ENCODE data around the gene PCDHB6.
"Not testable (repeated sequence)": the region's sequence is repeated elsewhere in the genome, so short reads cannot be mapped to it uniquely, and the experiment has no call there.

The PCDHB6 gene

DNA sequence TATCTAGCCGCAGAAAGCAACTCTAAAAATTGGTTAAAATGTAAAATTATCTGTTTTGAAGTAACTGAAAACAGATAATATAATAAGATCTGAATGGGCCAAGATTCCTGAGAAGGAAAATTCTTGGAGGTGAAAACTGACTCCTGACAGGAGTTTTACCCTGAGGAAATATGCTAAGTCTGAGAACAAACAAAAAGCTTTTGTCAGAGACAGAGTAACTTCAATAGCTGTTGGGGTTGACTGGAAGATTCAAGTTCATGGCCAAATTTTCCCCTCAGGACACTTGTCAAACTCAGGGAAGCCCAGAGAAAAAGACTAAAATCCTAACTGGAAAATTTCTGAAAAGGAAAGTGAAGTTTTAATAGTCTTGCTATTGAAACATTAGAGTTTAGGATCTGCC, 22.6 kb upstream of the PCDHB6 start:
- Histone ChIP-seq H3K27me3 (ENCODE audit: control insufficient read depth, insufficient read depth, low read length, poor library complexity, severe bottlenecking) (no peaks in the 10 kb centered on the region), H3K4me3 (ENCODE audit: insufficient read depth, low read depth, low read length) (no peak overlapping the region), H3K27ac (ENCODE audit: insufficient read depth, low read depth, low read length, poor library complexity, severe bottlenecking) (no peak overlapping the region), H3K36me3 (ENCODE audit: control insufficient read depth, insufficient read depth, low read length) (no peaks in the 10 kb centered on the region), H3K4me1 (ENCODE audit: control insufficient read depth, insufficient read depth, low read length) (no peaks in the 10 kb centered on the region), H3K9me3 (ENCODE audit: control insufficient read depth, low read length) (no peaks in the 10 kb centered on the region)
- 92 to 100% methylated on average over 1 of the region's 1 CpG for WGBS, 2 experiments

DNA sequence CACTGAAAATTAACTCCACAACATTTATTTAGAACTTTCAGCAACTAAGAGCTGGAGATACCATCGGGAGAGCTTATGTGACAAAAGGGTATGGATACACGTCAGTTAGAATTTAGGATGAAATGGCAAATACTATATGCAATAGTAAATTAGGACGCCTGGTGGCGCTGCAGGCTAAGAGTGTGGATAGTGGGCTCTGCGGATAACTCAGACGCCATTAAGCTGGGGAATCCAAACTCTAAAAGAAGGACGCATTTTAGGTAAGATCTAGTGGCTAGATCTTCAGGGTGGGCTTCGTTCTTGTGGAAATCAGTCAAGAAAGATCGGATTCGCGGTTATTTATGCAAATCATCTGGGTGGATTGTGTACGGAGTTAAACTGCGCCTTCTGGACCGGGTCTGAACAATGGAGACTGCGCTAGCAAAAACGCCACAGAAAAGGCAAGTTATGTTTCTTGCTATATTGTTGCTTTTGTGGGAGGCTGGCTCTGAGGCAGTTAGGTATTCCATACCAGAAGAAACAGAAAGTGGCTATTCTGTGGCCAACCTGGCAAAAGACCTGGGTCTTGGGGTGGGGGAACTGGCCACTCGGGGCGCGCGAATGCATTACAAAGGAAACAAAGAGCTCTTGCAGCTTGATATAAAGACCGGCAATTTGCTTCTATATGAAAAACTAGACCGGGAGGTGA, 14.7 kb upstream of the PCDHB6 start, which contains the start of gene PCDHB5:
Gene PCDHB5, plus strand, starts transcription at position 177 of the 688 bp plus-strand sequence. Its CDS starts 229 bp downstream, at position 406.
- no peaks in the 10 kb centered on the region for H3K4me1 ChIP-seq (ENCODE audit: control insufficient read depth, insufficient read depth, low read length)
- WGBS, 2 experiments = 89% methylated on average over 22 of the region's 22 CpGs
- H3K36me3 ChIP-seq (ENCODE audit: control insufficient read depth, insufficient read depth, low read length) = no peaks in the 10 kb centered on the region
- peaks cover 5% of the 10 kb centered on the region for H3K9me3 ChIP-seq (ENCODE audit: control insufficient read depth, low read length)
- no peaks in the 10 kb centered on the region for H3K27me3 ChIP-seq (ENCODE audit: control insufficient read depth, insufficient read depth, low read length, poor library complexity, severe bottlenecking)
- no peak within 1 kb of the TSS for H3K27ac ChIP-seq (ENCODE audit: insufficient read depth, low read depth, low read length, poor library complexity, severe bottlenecking)
- no peak within 1 kb of the TSS for H3K4me3 ChIP-seq (ENCODE audit: insufficient read depth, low read depth, low read length)

DNA sequence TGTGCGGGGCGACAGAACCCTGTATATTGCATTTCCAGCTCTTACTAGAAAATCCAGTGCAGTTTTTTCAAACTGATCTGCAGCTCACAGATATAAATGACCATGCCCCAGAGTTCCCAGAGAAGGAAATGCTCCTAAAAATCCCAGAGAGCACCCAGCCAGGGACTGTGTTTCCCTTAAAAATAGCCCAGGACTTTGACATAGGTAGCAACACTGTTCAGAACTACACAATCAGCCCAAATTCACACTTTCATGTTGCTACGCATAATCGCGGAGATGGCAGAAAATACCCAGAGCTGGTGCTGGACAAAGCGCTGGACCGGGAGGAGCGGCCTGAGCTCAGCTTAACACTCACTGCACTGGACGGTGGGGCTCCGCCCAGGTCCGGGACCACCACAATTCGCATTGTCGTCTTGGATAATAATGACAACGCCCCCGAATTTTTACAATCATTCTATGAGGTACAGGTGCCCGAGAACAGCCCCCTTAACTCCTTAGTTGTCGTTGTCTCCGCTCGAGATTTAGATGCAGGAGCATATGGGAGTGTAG, 14.1 kb upstream of the PCDHB6 start:
- peaks cover 5% of the 10 kb centered on the region for H3K9me3 ChIP-seq (ENCODE audit: control insufficient read depth, low read length)
- H3K27me3 ChIP-seq (ENCODE audit: control insufficient read depth, insufficient read depth, low read length, poor library complexity, severe bottlenecking) = no peaks in the 10 kb centered on the region
- no peak overlapping the region for H3K27ac ChIP-seq (ENCODE audit: insufficient read depth, low read depth, low read length, poor library complexity, severe bottlenecking)
- H3K36me3 ChIP-seq (ENCODE audit: control insufficient read depth, insufficient read depth, low read length) = no peaks in the 10 kb centered on the region
- WGBS, 2 experiments = 95 to 97% methylated on average over 19 of the region's 19 CpGs
- no peaks in the 10 kb centered on the region for H3K4me1 ChIP-seq (ENCODE audit: control insufficient read depth, insufficient read depth, low read length)
- no peak overlapping the region for H3K4me3 ChIP-seq (ENCODE audit: insufficient read depth, low read depth, low read length)

DNA sequence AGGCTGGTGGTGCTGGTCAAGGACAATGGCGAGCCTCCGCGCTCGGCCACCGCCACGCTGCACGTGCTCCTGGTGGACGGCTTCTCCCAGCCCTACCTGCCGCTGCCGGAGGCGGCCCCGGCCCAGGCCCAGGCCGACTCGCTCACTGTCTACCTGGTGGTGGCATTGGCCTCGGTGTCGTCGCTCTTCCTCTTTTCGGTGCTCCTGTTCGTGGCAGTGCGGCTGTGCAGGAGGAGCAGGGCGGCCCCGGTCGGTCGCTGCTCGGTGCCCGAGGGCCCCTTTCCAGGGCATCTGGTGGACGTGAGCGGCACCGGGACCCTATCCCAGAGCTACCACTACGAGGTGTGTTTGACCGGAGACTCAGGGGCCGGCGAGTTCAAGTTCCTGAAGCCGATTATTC, 12.5 kb upstream of the PCDHB6 start:
- not testable (repeated sequence) for H3K4me3 ChIP-seq (ENCODE audit: insufficient read depth, low read depth, low read length); H3K27ac ChIP-seq (ENCODE audit: insufficient read depth, low read depth, low read length, poor library complexity, severe bottlenecking); H3K4me1 ChIP-seq (ENCODE audit: control insufficient read depth, insufficient read depth, low read length); H3K36me3 ChIP-seq (ENCODE audit: control insufficient read depth, insufficient read depth, low read length); H3K27me3 ChIP-seq (ENCODE audit: control insufficient read depth, insufficient read depth, low read length, poor library complexity, severe bottlenecking); H3K9me3 ChIP-seq (ENCODE audit: control insufficient read depth, low read length)
- WGBS, 2 experiments = 95% methylated on average over 34 of the region's 34 CpGs

DNA sequence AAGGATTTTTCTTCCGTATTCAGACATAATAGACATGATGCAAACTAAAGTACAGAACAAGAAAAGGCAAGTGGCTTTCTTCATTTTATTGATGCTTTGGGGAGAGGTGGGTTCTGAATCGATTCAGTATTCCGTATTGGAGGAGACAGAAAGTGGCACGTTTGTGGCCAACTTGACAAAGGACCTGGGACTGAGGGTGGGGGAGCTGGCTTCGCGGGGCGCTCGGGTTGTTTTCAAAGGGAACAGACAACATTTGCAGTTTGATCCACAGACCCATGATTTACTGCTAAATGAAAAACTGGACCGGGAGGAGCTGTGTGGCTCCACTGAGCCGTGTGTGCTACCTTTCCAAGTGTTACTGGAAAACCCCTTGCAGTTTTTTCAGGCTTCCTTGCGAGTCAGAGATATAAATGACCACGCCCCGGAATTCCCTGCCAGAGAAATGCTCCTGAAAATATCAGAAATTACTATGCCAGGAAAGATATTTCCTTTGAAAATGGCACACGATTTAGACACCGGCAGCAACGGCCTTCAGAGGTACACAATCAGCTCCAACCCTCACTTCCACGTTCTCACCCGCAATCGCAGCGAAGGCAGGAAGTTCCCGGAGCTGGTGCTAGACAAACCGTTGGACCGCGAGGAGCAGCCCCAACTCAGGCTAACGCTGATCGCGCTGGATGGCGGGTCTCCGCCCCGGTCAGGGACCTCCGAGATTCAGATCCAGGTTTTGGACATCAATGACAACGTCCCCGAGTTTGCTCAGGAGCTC, 551 bp downstream of the PCDHB6 start:
- H3K27ac ChIP-seq (ENCODE audit: insufficient read depth, low read depth, low read length, poor library complexity, severe bottlenecking) = no peak overlapping the region
- H3K4me3 ChIP-seq (ENCODE audit: insufficient read depth, low read depth, low read length) = no peak overlapping the region
- H3K36me3 ChIP-seq (ENCODE audit: control insufficient read depth, insufficient read depth, low read length) = peaks cover 4% of the 10 kb centered on the region
- H3K4me1 ChIP-seq (ENCODE audit: control insufficient read depth, insufficient read depth, low read length) = no peaks in the 10 kb centered on the region
- 95 to 96% methylated on average over 33 of the region's 33 CpGs for WGBS, 2 experiments
- H3K9me3 ChIP-seq (ENCODE audit: control insufficient read depth, low read length) = no peaks in the 10 kb centered on the region
- H3K27me3 ChIP-seq (ENCODE audit: control insufficient read depth, insufficient read depth, low read length, poor library complexity, severe bottlenecking) = no peaks in the 10 kb centered on the region

DNA sequence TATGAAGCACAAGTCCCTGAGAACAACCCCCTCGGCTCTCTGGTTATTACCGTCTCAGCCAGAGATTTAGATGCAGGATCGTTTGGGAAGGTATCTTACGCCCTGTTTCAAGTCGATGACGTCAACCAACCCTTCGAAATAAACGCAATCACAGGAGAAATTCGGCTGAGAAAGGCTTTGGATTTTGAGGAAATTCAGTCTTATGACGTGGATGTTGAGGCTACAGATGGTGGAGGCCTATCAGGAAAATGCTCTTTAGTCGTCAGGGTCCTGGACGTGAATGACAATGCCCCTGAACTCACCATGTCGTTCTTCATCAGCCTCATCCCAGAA, 1.1 kb downstream of the PCDHB6 start:
- H3K27ac ChIP-seq (ENCODE audit: insufficient read depth, low read depth, low read length, poor library complexity, severe bottlenecking) = no peak overlapping the region
- H3K9me3 ChIP-seq (ENCODE audit: control insufficient read depth, low read length) = no peaks in the 10 kb centered on the region
- H3K4me3 ChIP-seq (ENCODE audit: insufficient read depth, low read depth, low read length) = no peak overlapping the region
- H3K36me3 ChIP-seq (ENCODE audit: control insufficient read depth, insufficient read depth, low read length) = peaks cover 4% of the 10 kb centered on the region
- no peaks in the 10 kb centered on the region for H3K27me3 ChIP-seq (ENCODE audit: control insufficient read depth, insufficient read depth, low read length, poor library complexity, severe bottlenecking)
- no peaks in the 10 kb centered on the region for H3K4me1 ChIP-seq (ENCODE audit: control insufficient read depth, insufficient read depth, low read length)
- WGBS, 2 experiments = 92 to 94% methylated on average over 13 of the region's 13 CpGs

DNA sequence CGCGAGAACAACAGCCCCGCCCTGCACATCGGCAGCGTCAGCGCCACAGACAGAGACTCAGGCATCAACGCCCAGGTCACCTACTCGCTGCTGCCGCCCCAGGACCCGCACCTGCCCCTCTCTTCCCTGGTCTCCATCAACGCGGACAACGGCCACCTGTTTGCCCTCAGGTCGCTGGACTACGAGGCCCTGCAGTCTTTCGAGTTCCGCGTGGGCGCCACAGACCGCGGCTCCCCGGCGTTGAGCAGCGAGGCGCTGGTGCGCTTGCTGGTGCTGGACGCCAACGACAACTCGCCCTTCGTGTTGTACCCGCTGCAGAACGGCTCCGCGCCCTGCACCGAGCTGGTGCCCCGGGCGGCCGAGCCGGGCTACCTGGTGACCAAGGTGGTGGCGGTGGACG, 1.8 kb downstream of the PCDHB6 start:
- not testable (repeated sequence) for H3K4me1 ChIP-seq (ENCODE audit: control insufficient read depth, insufficient read depth, low read length); H3K4me3 ChIP-seq (ENCODE audit: insufficient read depth, low read depth, low read length); H3K27me3 ChIP-seq (ENCODE audit: control insufficient read depth, insufficient read depth, low read length, poor library complexity, severe bottlenecking); H3K9me3 ChIP-seq (ENCODE audit: control insufficient read depth, low read length); H3K36me3 ChIP-seq (ENCODE audit: control insufficient read depth, insufficient read depth, low read length); H3K27ac ChIP-seq (ENCODE audit: insufficient read depth, low read depth, low read length, poor library complexity, severe bottlenecking)
- WGBS, 2 experiments = 97 to 98% methylated on average over 27 to 33 of the region's 41 CpGs

DNA sequence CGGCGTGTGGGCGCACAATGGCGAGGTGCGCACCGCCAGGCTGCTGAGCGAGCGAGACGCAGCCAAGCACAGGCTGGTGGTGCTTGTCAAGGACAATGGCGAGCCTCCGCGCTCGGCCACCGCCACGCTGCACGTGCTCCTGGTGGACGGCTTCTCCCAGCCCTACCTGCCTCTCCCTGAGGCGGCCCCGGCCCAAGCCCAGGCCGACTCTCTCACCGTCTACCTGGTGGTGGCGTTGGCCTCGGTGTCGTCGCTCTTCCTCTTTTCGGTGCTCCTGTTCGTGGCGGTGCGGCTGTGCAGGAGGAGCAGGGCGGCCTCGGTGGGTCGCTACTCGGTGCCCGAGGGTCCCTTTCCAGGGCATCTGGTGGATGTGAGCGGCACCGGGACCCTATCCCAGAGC, 2.2 kb downstream of the PCDHB6 start:
- 95% methylated on average over 36 of the region's 36 CpGs for whole genome bisulfite sequencing, 2 experiments
- not testable (repeated sequence) for H3K27ac ChIP-seq (ENCODE audit: insufficient read depth, low read depth, low read length, poor library complexity, severe bottlenecking); H3K4me3 ChIP-seq (ENCODE audit: insufficient read depth, low read depth, low read length)

DNA sequence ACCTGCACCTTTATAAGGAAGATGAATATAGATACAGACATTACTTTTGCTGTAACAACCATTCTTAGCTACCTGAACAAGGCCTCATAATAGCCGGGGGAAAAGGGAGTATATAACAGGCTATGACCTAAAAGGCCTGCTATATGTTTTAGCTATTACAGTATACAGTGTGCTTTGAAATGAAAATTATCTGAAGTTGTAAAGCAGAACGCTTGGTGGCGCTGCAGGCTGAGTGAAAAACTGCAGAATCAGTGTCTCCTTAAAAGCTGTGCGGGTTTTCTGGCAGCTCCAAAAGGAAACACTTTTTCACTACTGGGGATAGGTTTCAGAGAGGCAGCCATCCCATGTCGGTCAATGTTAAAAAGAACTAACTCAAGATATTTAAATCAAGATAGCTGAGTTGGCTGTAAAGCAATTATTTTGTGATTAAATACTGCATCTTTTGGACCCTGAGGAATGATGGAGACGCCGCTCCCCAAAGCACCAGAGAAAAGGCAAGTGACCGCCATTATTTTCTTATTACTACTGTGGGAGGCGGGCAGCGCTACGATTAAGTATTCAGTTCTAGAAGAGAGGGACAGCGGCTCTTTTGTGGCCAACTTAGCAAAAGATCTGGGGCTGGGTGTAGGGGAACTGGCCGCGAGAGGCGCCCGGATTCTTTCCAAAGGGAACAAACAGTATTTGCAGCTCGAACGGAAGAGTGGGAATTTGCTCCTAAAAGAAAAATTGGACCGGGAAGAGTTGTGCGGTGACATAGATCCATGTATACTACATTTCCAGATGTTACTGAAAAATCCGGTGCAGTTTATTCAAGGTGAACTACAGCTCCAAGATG, 5.9 kb downstream of the PCDHB6 start:
- H3K4me3 ChIP-seq (ENCODE audit: insufficient read depth, low read depth, low read length) = no peak overlapping the region
- WGBS, 2 experiments = 85 to 87% methylated on average over 21 of the region's 21 CpGs
- no peaks in the 10 kb centered on the region for H3K27me3 ChIP-seq (ENCODE audit: control insufficient read depth, insufficient read depth, low read length, poor library complexity, severe bottlenecking)
- no peaks in the 10 kb centered on the region for H3K4me1 ChIP-seq (ENCODE audit: control insufficient read depth, insufficient read depth, low read length)
- no peaks in the 10 kb centered on the region for H3K36me3 ChIP-seq (ENCODE audit: control insufficient read depth, insufficient read depth, low read length)
- H3K9me3 ChIP-seq (ENCODE audit: control insufficient read depth, low read length) = no peaks in the 10 kb centered on the region
- no peak overlapping the region for H3K27ac ChIP-seq (ENCODE audit: insufficient read depth, low read depth, low read length, poor library complexity, severe bottlenecking)

More for the DNA sequence above, 2.2 kb downstream of the PCDHB6 start:
- H3K9me3 ChIP-seq (ENCODE audit: control insufficient read depth, low read length); H3K36me3 ChIP-seq (ENCODE audit: control insufficient read depth, insufficient read depth, low read length); H3K27me3 ChIP-seq (ENCODE audit: control insufficient read depth, insufficient read depth, low read length, poor library complexity, severe bottlenecking); H3K4me1 ChIP-seq (ENCODE audit: control insufficient read depth, insufficient read depth, low read length): not testable (repeated sequence)

DNA sequence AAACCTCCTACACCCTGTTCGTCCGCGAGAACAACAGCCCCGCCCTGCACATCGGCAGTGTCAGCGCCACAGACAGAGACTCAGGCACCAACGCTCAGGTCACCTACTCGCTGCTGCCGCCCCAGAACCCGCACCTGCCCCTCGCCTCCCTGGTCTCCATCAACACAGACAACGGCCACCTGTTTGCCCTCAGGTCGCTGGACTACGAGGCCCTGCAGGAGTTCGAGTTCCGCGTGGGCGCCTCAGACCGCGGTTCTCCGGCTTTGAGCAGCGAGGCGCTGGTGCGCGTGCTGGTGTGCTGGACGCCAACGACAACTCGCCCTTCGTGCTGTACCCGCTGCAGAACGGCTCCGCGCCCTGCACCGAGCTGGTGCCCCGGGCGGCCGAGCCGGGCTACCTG, 7.5 kb downstream of the PCDHB6 start:
- not testable (repeated sequence) for H3K4me1 ChIP-seq (ENCODE audit: control insufficient read depth, insufficient read depth, low read length); H3K9me3 ChIP-seq (ENCODE audit: control insufficient read depth, low read length); H3K27me3 ChIP-seq (ENCODE audit: control insufficient read depth, insufficient read depth, low read length, poor library complexity, severe bottlenecking); H3K36me3 ChIP-seq (ENCODE audit: control insufficient read depth, insufficient read depth, low read length); H3K27ac ChIP-seq (ENCODE audit: insufficient read depth, low read depth, low read length, poor library complexity, severe bottlenecking); H3K4me3 ChIP-seq (ENCODE audit: insufficient read depth, low read depth, low read length)
- WGBS, 2 experiments = 94 to 97% methylated on average over 29 to 32 of the region's 38 CpGs

Measured in ectodermal cell (in vitro differentiated cells).